ENCODE measurements around the gene TYMP.

DNA sequence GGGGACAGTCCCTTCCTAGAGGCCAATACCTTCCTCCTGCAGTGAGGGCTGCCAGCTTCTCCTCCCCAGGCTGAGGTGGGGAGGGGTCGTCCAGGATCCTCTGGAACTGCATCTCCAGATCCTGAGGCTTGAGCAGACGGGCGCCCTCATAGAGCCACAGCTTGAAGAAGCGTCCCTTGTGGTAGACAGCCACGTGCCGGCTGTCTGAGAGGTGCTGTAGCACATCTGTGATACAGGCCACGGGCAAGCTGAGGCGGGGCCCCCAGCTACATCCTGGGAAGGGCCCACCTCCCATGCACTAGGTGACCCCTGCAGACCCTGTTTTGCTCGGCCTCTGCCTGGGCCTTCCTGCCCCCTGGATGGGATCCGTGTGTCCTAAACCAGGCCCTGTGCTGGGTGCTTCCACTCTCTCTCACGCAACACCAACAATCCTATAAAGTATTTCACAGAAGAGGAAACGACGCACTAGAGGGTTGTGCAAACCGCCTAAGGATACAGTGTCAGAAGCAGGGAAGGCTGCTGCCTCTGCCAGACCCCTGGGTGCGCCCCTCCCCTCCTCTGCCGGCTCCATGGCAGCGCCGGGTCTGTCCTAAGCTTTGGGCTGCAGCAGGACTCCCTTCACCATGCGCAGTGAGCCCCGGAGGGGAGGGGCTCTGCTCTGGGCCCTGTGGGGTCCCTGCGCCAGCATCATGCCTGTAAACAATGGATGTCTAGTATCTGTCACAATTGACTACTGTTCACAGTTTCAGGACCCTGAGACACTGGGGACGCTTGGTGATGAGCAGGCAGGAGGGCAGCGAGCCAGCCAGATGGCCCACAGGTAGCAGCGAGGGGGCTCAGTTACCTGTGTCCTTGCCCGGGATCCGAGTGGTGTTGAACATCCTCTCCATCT is 43.9 kb upstream of the TYMP start:
- TF ChIP-seq, protein P1, sequence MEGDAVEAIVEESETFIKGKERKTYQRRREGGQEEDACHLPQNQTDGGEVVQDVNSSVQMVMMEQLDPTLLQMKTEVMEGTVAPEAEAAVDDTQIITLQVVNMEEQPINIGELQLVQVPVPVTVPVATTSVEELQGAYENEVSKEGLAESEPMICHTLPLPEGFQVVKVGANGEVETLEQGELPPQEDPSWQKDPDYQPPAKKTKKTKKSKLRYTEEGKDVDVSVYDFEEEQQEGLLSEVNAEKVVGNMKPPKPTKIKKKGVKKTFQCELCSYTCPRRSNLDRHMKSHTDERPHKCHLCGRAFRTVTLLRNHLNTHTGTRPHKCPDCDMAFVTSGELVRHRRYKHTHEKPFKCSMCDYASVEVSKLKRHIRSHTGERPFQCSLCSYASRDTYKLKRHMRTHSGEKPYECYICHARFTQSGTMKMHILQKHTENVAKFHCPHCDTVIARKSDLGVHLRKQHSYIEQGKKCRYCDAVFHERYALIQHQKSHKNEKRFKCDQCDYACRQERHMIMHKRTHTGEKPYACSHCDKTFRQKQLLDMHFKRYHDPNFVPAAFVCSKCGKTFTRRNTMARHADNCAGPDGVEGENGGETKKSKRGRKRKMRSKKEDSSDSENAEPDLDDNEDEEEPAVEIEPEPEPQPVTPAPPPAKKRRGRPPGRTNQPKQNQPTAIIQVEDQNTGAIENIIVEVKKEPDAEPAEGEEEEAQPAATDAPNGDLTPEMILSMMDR (IDR thresholded peaks at IDR 0.05), result no peak
- TF ChIP-seq POLR2A (IDR thresholded peaks at IDR 0.05) (no peak), EP300 (IDR thresholded peaks at IDR 0.05) (no peak), POLR2AphosphoS5 (IDR thresholded peaks at IDR 0.05) (no peak)
